Umbilical cord (tissue), 2 donors: ENCODE data around the gene ADAT3. TPM values are rescaled to one million over a fixed set of nuclear protein-coding genes. Genes with fewer than 3 reads are reported as not detected.
"Not testable (repeated sequence)": the region's sequence is repeated elsewhere in the genome, so short reads cannot be mapped to it uniquely, and the experiment has no call there.

Experiments
- DNase-seq: peaks from one replicate; pipeline ENCODE4 v3.0.0-alpha.2; 2015; ENCODE audit warnings: low spot score
- total RNA-seq: library from RNA; depleted of rRNA; stranded (reverse); fragments of >200 nt; gene quantifications from one replicate; pipeline ENCODE4 v1.2.3, GENCODE V29; 2014; ENCODE audit warnings: low replicate concordance; ENCODE audit not compliant: insufficient read depth

Gene ADAT3
- total RNA-seq, 1 donor from 2014 or later: 7.5 TPM

GRCh38 chr19:1866693-1867348 is 38.4 kb upstream of the ADAT3 start:
- DNase-seq: no peak

DNA sequence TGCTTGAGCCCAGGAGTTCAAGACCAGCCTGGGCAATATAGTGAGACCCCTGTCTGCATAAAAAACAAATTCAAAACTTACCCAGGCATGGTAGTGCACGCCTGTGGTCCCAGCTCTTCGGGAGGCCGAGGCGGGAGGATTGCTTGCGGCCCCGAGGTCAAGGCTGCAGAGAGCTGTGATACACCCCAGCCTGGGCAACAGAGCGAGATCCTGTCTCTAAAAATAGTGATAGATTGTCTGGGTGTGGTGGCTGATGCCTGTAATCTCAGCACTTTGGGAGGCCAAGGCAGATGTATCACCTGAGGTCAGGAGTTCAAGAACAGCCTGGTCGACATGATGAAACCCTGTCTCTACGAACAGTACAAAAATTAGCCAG is 37.9 kb upstream of the ADAT3 start:
- DNase-seq: no peak

GRCh38 chr19:1868971-1869370 is 36.2 kb upstream of the ADAT3 start:
- DNase-seq: no peak

GRCh38 chr19:1871140-1871597 is 34.0 kb upstream of the ADAT3 start:
- DNase-seq: no peak

GRCh38 chr19:1871630-1872029 is 33.6 kb upstream of the ADAT3 start:
- DNase-seq: no peak

- DNase-seq: no peak
These were observed 32.2 kb upstream of the ADAT3 start for GRCh38 chr19:1872807-1873523.

- peak; percentile 43 for DNase-seq
These were observed 31.4 kb upstream of the ADAT3 start for GRCh38 chr19:1873524-1874473.

- no peak for DNase-seq
These were observed 30.5 kb upstream of the ADAT3 start for GRCh38 chr19:1874554-1875185.

GRCh38 chr19:1875265-1875645 is 29.9 kb upstream of the ADAT3 start:
- DNase-seq: not testable (repeated sequence)

GRCh38 chr19:1875646-1876495 is 29.3 kb upstream of the ADAT3 start:
- peak; percentile 94 for DNase-seq

DNA sequence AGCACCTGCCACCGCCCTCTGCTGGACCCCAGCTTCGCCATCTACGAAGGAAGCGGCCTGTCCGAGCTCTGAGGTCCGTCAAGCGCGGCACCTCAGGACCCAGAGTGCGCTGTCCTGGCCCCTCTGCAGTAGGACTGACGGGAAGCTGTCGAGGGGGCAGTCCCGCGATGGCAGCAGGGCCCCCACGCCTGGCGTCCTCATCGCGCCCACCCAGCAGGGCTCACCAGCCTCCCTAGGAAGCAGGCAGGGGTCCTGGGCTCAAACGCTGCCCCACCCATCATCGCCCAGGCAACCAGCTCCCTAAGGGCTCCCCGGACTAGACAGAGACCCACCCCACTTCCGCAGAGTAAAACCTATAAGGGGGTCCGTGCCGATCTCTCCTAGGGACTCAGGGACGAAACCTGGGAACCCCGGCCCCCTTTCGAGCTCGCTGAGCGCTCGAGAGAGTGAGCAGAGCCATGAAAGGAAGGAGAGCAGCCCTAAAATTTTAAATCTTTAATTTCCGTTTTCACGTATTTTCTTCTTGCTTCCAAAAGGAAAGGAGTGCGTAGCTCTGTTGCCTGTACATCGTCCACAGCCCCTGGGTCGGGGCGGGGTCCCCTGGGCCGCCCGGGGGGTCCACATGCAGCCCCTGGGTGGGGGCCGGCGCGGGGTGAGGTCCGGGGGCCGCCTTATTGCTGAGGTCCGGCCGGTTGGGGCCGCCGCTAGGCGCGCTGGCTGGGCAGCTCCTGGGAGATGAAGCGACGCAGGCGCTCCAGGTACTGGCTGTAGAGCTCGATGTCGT is 28.5 kb upstream of the ADAT3 start:
- peak; percentile 22 for DNase-seq

DNA sequence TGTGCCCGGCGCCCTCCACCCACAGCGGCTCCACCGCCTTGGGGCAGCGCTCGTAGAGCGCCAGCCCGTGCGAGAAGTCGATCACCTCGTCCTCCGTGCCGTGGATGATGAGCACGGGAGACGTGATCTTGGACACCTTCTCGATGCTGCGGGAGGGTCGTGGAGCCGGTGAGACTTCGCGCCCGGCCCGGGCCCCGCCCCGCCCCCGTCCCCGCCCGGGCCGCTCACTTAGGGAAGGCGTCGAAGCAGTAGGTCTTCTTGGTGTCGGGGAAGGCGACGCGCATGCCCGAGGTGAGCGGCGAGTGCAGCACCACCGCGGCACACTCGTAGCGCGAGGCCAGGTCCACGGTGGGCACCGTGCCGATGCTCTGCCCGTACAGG is 27.9 kb upstream of the ADAT3 start:
- DNase-seq: not testable (repeated sequence)

- not testable (repeated sequence) for DNase-seq
These were observed 26.6 kb upstream of the ADAT3 start for GRCh38 chr19:1878583-1878982.

DNA sequence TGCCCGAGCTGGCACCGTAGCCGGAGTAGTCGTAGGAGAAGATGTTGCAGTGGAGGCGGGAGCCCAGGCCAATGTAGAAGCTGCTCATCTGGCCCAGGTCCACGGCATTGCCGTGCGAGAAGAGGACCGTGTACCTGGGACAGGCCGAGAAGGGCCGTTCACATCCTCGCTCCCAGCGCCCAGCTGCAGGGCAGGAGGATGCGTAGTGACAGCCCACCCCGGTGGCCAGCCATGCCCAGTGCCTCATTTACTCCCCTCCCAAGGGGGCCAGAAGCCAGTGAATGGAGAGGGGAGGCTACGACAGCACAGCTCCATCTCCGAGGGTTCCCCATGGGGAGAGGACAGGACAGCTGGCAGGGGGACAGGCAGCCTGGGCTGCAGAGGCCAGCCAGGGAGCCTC is 25.2 kb upstream of the ADAT3 start:
- DNase-seq: not testable (repeated sequence)

GRCh38 chr19:1880611-1881392 is 24.4 kb upstream of the ADAT3 start:
- no peak for DNase-seq

DNA sequence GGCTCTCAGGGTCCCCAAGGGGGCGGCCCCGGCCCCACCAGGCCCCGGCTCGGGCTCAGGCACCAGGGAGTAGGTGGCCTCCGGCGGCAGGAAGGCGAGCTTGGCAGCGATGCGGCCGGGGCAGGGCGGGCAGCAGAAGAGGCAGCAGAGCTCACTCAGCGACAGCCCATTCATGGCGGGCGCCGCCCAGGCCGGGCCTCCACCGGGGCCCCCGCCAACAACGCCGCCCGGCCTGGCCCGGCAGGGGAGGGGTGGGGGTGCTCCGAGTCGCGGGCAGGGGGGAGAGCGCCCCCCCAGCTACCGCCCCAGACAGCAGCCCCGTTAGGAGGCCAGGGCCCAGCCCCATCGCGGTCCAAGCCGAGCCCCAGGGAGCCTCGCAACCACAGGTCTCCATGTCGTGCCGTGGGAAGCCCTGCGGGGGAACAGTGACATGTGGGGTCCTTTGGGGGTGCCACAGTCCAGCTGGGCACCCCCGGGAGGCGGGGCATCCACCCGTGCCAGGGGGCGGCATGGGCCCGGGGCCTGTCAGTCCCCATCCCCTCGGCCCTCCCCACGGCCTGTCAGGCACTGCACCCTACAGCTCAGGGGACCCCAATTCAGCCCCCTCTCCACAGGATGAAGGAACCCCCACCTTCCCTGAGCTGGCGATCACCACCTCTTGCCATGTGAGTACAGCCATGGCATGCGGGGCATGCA is 23.7 kb upstream of the ADAT3 start:
- not testable (repeated sequence) for DNase-seq

GRCh38 chr19:1882089-1882785 is 23.0 kb upstream of the ADAT3 start:
- no peak for DNase-seq
